LNCaP clone FGC (cell line): ENCODE measurements around the gene URB1.
A peak's percentile ranks its signal among the peaks of the same experiment; 100 is the strongest.

Experiments
- DNase-seq: peaks from one replicate; pipeline ENCODE4 v3.0.0-alpha.2; 2011; ENCODE audit warnings: low read depth
- H3K4me3 ChIP-seq: 2 replicates; pipeline ENCODE4 v1.5.1; 2011; ENCODE audit warnings: mild to moderate bottlenecking, low read depth, low read length, control low read depth
- TF ChIP-seq, protein P1 (sequence below): IDR thresholded peaks from 2 replicates; pipeline ENCODE4 v1.5.1; 2012; ENCODE audit warnings: mild to moderate bottlenecking; ENCODE audit not compliant: control insufficient read depth, insufficient read depth; ENCODE audit errors: extremely low read depth

The URB1 gene

DNA sequence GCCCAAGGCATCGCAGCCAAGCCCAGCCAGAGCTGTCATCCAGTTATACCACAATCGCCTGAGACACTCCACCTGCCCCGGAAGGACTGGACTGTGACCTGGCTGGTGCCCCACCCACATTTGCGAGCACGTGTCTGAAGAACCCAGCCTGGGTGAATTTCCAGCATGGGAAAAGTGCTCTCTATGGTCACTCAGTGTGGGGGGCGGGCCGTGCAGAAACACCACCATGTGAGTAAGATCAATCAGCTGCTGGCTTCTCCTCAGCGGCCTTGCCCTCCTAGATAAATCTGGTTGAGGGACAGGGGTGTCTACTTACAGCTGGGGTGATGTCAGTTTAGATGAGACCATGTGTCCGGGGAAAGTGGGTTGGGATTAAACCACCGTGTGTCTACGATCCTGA lies 44.8 kb downstream of the URB1 start:
- DNase-seq, result peak; percentile 30
- peak overlapping the region; percentile 33 for H3K4me3 ChIP-seq
- TF ChIP-seq, protein P1, sequence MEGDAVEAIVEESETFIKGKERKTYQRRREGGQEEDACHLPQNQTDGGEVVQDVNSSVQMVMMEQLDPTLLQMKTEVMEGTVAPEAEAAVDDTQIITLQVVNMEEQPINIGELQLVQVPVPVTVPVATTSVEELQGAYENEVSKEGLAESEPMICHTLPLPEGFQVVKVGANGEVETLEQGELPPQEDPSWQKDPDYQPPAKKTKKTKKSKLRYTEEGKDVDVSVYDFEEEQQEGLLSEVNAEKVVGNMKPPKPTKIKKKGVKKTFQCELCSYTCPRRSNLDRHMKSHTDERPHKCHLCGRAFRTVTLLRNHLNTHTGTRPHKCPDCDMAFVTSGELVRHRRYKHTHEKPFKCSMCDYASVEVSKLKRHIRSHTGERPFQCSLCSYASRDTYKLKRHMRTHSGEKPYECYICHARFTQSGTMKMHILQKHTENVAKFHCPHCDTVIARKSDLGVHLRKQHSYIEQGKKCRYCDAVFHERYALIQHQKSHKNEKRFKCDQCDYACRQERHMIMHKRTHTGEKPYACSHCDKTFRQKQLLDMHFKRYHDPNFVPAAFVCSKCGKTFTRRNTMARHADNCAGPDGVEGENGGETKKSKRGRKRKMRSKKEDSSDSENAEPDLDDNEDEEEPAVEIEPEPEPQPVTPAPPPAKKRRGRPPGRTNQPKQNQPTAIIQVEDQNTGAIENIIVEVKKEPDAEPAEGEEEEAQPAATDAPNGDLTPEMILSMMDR, result no peak

DNA sequence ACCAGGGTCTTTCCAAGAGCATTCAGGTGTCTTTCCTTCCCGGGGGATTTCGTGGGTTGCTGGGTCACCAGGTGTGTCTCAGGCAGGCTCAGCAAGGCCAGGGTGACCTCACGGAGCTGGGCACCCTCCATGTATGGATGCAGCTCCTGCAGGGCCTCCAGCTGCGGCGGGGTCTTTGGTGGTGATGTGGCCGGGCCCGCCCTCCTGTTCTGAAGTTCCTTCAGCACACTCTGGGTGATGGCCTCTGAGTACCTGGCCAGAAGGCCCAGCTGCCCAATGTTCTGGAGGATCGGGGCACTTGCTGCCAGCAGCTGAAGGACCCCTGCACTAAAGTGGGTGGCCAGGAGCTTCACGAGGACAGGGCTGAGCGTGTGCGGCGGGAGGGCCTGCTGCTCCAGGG lies 45.5 kb downstream of the URB1 start:
- DNase-seq, result no peak
- no peak overlapping the region for H3K4me3 ChIP-seq
- TF ChIP-seq, protein P1, result no peak

DNA sequence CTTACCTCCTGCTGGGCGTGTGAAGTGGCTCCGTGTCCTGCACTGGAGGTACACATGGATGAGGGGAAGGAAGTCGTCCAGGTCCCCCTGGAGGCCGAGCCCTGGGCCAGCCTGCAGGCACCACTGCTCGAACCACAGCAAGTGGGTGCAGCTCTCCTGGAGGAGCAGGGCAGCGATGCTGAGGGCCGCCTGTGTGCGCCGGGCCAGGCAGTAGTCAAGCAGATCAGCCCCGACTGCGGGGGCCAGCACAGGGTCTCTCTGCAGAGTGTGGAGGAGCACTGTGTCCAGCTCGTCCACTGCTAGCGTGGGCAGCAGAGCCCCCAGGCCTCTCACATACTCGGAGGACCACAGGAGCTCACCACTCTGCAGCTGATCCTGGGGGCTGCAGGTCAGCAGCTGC lies 45.9 kb downstream of the URB1 start:
- no peak overlapping the region for H3K4me3 ChIP-seq
- TF ChIP-seq, protein P1, result no peak
- no peak for DNase-seq

DNA sequence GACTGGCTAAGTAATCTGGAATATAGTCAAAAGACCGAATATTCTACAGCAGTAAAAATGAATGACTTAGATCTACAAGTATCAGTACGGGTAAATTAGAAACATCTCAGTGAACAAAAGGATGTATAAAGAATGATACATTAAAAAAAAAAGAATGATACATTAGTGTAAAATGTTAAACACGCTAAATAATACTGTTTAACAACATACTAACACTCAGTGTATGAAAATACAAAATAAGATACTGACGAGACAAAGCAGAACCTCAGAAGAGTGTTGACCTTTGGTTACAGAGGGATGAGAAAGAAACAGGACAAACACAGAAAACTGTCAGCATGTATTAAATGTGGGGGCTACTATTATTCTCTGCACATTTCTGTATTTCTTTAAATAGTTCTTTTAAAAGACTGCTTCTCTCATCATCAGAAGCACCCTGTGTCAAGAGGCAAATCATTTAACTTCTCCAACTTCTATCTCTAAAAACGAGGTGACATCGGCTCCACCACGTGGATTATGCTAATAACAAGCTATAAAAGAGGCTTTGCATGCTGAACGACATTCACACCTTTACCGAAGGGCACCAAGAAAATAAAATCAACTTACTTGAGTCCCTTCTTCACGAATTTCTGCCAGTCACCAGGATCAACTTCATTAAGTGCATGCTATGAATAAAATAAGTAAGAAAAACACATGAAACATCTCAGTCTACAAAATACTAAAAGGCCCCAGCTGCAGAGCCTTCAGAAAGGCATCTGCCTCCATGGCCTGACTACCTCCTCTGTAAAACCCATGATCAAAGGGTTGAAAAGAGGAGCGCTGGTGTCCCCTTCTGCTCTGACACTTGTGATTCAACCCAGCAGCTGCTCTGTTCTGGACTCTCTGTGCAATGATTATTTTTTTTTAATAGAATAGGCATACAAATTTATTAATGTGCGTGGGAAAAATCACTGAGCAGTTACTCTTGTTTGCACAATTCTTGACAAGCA lies 51.7 kb downstream of the URB1 start:
- H3K4me3 ChIP-seq, result no peak overlapping the region
- TF ChIP-seq, protein P1, result no peak
- DNase-seq, result no peak

DNA sequence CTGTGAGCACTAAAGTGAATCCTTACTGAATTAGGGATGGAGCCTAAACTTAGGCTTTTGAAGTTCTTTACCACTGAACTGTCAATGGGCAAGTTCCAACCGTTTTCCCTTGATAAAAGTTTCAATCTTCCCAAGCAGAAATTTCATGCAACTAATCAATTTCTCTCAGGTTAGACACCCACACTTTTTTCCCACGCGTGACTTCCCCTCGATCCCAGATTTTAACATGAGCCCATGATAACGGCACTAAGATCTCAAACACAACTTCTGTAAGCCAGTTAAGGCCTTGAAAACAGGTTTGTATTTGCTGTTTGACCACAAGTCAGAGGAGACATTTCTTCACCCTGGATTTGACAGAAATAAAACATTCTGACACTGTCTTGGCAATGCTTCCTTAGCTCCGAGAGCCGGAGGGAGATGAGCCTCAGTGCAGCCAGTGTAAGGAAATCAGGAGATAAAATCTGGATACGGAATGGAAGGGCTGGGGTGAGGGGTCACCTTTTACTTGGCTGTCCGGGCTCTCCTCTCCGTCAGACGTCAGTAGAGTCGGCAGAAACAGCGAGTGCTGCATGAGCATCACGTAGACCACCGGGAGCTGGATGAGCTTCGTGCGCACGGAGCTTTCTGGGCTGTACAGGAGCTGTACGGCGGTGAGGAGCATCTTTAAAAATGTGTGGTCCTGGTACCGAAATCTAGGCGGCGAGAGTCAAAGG lies 54.4 kb downstream of the URB1 start:
- TF ChIP-seq, protein P1, result no peak
- no peak overlapping the region for H3K4me3 ChIP-seq
- no peak for DNase-seq

DNA sequence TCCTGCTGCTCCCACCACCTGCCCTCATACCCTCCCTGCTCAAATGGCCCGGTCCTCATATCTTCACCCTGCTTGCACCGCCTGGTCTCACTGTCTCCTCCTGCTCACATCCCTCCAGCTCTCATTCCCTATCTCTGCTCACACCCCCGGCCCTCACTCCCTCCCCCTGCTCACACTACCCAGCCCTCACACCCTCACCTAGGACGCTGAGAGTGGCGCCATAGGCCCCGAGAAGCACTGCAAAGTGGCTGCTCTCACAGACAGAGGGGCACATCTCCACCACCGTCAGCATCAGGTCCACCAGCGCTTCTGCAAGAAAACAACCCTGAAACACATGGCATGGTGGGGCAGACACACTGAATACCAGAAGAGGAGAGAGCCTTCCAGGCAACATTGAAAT lies 55.6 kb downstream of the URB1 start:
- no peak overlapping the region for H3K4me3 ChIP-seq
- TF ChIP-seq, protein P1, result no peak
- no peak for DNase-seq
